HepG2 (cell line): ENCODE data around the gene NOL4L. TPM values are rescaled to one million over a fixed set of nuclear protein-coding genes. Genes with fewer than 3 reads are reported as not detected.
A peak's percentile ranks its signal among the peaks of the same experiment; 100 is the strongest.

Experiments
- AFF4 ChIP-seq: sonication (generic); formaldehyde crosslinking; IDR thresholded peaks from 2 replicates; pipeline ENCODE4 v1.4.0; 2020; ENCODE audit warnings: missing genetic modification reagents
- AGO2 ChIP-seq: fragments of 200-400 bp; formaldehyde crosslinking; optimal IDR thresholded peaks from 2 replicates; pipeline ENCODE3; 2017; ENCODE audit warnings: mild to moderate bottlenecking, low read depth, low read length, moderate library complexity
- CREBL2 ChIP-seq: sonication (generic); formaldehyde crosslinking; IDR thresholded peaks from 2 replicates; pipeline ENCODE4 v1.8.1; 2023; ENCODE audit warnings: missing genetic modification reagents, mild to moderate bottlenecking, borderline replicate concordance
- FOXC1 ChIP-seq: sonication (generic); formaldehyde crosslinking; IDR thresholded peaks from 2 replicates; pipeline ENCODE4 v1.8.0; 2022; ENCODE audit warnings: mild to moderate bottlenecking, missing genetic modification reagents, borderline replicate concordance
- GTF3A ChIP-seq: sonication (generic); formaldehyde crosslinking; conservative IDR thresholded peaks from 2 replicates; pipeline ENCODE4 v1.4.0; 2020; ENCODE audit warnings: mild to moderate bottlenecking, missing genetic modification reagents
- KDM1A ChIP-seq: IDR thresholded peaks from 2 replicates; pipeline ENCODE4 v1.6.1; 2016; ENCODE audit warnings: missing compliant biosample characterization
- KLF13 ChIP-seq: sonication (generic); formaldehyde crosslinking; IDR thresholded peaks from 2 replicates; pipeline ENCODE4 v1.4.0; 2020; ENCODE audit warnings: mild to moderate bottlenecking, missing genetic modification reagents
- NFE2L2 ChIP-seq: fragments of 150-350 bp; IDR thresholded peaks from 2 replicates; pipeline ENCODE4 v1.6.1; 2014; ENCODE audit warnings: low read length
- REPIN1 ChIP-seq: sonication (generic); formaldehyde crosslinking; IDR thresholded peaks from 2 replicates; pipeline ENCODE4 v1.8.0; 2022; ENCODE audit warnings: missing genetic modification reagents, low read depth, mild to moderate bottlenecking, borderline replicate concordance
- SMAD1 ChIP-seq: sonication (generic); formaldehyde crosslinking; IDR thresholded peaks from 2 replicates; pipeline ENCODE4 v1.4.0; 2020; ENCODE audit warnings: missing genetic modification reagents, low read depth, mild to moderate bottlenecking, borderline replicate concordance
- TAF15 ChIP-seq: fragments of 200-400 bp; formaldehyde crosslinking; IDR thresholded peaks from one replicate; pipeline ENCODE4 v1.6.1; 2018; ENCODE audit warnings: mild to moderate bottlenecking, low read depth, low read length; ENCODE audit not compliant: poor library complexity, severe bottlenecking
- ZBTB7A ChIP-seq: sonication (generic); formaldehyde crosslinking; IDR thresholded peaks from 2 replicates; pipeline ENCODE4 v1.8.0; 2022; ENCODE audit warnings: mild to moderate bottlenecking, missing genetic modification reagents
- ZNF749 ChIP-seq: sonication (generic); formaldehyde crosslinking; IDR thresholded peaks from 2 replicates; pipeline ENCODE4 v1.8.0; 2022; ENCODE audit warnings: mild to moderate bottlenecking, missing genetic modification reagents, moderate library complexity, borderline replicate concordance
- polyA plus RNA-seq, 8 experiments: library from polyadenylated mRNA; depleted of rRNA in 3 of 8; stranded (reverse) in 7 of 8; unstranded in 1 of 8; fragments of >200 nt; fragmentation: Illumina TruSeq in 4 of 8; extraction: Trizol in 4 of 8; gene quantifications; 2 replicates each; pipeline versions ENCODE4 v1.2.1 to v1.2.3, GENCODE V29; 2011 to 2016; ENCODE audit warnings: low read depth in 4 of 8, missing spikeins in 1 of 8, mixed read lengths in 1 of 8; ENCODE audit not compliant: insufficient read depth in 1 of 8
- total RNA-seq, 5 experiments: library from RNA; depleted of rRNA; stranded (reverse); fragments of >200 nt; fragmentation: Illumina TruSeq; extraction: Trizol; gene quantifications; 2 replicates each; pipeline ENCODE4 v1.2.3, GENCODE V29; 2016; ENCODE audit warnings: low read depth in 1 of 5
- TF ChIP-seq, protein P1 (sequence below): sonication (generic); formaldehyde crosslinking; IDR thresholded peaks from 2 replicates; pipeline ENCODE4 v1.9.0; 2021; ENCODE audit warnings: mild to moderate bottlenecking, missing genetic modification reagents
- TF ChIP-seq, protein P2 (sequence below): sonication (generic); formaldehyde crosslinking; IDR thresholded peaks from 2 replicates; pipeline ENCODE4 v1.5.0; 2020; ENCODE audit warnings: missing genetic modification reagents

Gene NOL4L
- total and polyA plus RNA-seq, 2 of the 13 experiments (the other 11 are each of a cell fraction or from before 2014, with no cell fraction given), result 16.6 to 35.4 TPM

GRCh38 chr20:32473231-32474008 lies 111.7 kb downstream of the NOL4L start (continued):
- TF ChIP-seq, protein P1, sequence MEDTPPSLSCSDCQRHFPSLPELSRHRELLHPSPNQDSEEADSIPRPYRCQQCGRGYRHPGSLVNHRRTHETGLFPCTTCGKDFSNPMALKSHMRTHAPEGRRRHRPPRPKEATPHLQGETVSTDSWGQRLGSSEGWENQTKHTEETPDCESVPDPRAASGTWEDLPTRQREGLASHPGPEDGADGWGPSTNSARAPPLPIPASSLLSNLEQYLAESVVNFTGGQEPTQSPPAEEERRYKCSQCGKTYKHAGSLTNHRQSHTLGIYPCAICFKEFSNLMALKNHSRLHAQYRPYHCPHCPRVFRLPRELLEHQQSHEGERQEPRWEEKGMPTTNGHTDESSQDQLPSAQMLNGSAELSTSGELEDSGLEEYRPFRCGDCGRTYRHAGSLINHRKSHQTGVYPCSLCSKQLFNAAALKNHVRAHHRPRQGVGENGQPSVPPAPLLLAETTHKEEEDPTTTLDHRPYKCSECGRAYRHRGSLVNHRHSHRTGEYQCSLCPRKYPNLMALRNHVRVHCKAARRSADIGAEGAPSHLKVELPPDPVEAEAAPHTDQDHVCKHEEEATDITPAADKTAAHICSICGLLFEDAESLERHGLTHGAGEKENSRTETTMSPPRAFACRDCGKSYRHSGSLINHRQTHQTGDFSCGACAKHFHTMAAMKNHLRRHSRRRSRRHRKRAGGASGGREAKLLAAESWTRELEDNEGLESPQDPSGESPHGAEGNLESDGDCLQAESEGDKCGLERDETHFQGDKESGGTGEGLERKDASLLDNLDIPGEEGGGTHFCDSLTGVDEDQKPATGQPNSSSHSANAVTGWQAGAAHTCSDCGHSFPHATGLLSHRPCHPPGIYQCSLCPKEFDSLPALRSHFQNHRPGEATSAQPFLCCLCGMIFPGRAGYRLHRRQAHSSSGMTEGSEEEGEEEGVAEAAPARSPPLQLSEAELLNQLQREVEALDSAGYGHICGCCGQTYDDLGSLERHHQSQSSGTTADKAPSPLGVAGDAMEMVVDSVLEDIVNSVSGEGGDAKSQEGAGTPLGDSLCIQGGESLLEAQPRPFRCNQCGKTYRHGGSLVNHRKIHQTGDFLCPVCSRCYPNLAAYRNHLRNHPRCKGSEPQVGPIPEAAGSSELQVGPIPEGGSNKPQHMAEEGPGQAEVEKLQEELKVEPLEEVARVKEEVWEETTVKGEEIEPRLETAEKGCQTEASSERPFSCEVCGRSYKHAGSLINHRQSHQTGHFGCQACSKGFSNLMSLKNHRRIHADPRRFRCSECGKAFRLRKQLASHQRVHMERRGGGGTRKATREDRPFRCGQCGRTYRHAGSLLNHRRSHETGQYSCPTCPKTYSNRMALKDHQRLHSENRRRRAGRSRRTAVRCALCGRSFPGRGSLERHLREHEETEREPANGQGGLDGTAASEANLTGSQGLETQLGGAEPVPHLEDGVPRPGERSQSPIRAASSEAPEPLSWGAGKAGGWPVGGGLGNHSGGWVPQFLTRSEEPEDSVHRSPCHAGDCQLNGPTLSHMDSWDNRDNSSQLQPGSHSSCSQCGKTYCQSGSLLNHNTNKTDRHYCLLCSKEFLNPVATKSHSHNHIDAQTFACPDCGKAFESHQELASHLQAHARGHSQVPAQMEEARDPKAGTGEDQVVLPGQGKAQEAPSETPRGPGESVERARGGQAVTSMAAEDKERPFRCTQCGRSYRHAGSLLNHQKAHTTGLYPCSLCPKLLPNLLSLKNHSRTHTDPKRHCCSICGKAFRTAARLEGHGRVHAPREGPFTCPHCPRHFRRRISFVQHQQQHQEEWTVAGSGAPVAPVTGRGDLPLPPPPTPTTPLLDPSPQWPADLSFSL (CRISPR knock-in tag), result 0 out of 2 replicates have a peak, but pooled peaks have one; percentile 39
- peak; percentile 52 for TF ChIP-seq TAF15
- peak; percentile 95 for TF ChIP-seq REPIN1 (CRISPR knock-in tag)
- TF ChIP-seq GTF3A (CRISPR knock-in tag), result peak; percentile 25; the same call in 1 of the 2 replicates
- TF ChIP-seq FOXC1 (CRISPR knock-in tag), result peak; percentile 47; the same call in 1 of the 2 replicates
- no peak for TF ChIP-seq AGO2
- TF ChIP-seq AFF4 (CRISPR knock-in tag), result no peak
- TF ChIP-seq NFE2L2, result no peak
- TF ChIP-seq ZNF749, result no peak
- TF ChIP-seq, protein P2, sequence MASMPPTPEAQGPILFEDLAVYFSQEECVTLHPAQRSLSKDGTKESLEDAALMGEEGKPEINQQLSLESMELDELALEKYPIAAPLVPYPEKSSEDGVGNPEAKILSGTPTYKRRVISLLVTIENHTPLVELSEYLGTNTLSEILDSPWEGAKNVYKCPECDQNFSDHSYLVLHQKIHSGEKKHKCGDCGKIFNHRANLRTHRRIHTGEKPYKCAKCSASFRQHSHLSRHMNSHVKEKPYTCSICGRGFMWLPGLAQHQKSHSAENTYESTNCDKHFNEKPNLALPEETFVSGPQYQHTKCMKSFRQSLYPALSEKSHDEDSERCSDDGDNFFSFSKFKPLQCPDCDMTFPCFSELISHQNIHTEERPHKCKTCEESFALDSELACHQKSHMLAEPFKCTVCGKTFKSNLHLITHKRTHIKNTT (CRISPR knock-in tag), result no peak
- 0 out of 2 replicates have a peak, but pooled peaks have one; percentile 10 for TF ChIP-seq KLF13 (CRISPR knock-in tag)
- no peak; the same call in 1 of the 2 replicates for TF ChIP-seq SMAD1
- peak; percentile 96 for TF ChIP-seq ZBTB7A (CRISPR knock-in tag)
- TF ChIP-seq KDM1A (CRISPR knock-in tag), result 0 out of 2 replicates have a peak, but pooled peaks have one; percentile 6
- no peak; the same call in 1 of the 2 replicates for TF ChIP-seq CREBL2
